H4 (cell line): ENCODE data around the gene RAB20. TPM values are rescaled to one million over a fixed set of nuclear protein-coding genes. Genes with fewer than 3 reads are reported as not detected.
"Not testable (repeated sequence)": the region's sequence is repeated elsewhere in the genome, so short reads cannot be mapped to it uniquely, and the experiment has no call there.

ENCODE experiments used
- DNase-seq: peaks from one replicate; pipeline ENCODE4 v3.0.0-alpha.2; 2015; ENCODE audit warnings: low spot score
- total RNA-seq: library from RNA; depleted of rRNA; stranded (reverse); fragments of >200 nt; shearing (Covaris generic); gene quantifications from 2 replicates; pipeline ENCODE4 v1.2.3, GENCODE V29; 2014

The RAB20 gene
- total RNA-seq, 1 experiment from 2014 or later, result 12.3 TPM

- DNase-seq, result no peak
Measured at GRCh38 chr13:110575322-110576069, 14.0 kb upstream of the RAB20 start.

GRCh38 chr13:110574161-110574560, 12.6 kb upstream of the RAB20 start:
- DNase-seq, result no peak

GRCh38 chr13:110572778-110573118, 11.2 kb upstream of the RAB20 start:
- no peak for DNase-seq

- DNase-seq, result no peak
Measured at GRCh38 chr13:110571896-110572777, 10.6 kb upstream of the RAB20 start.

- no peak for DNase-seq
Measured at GRCh38 chr13:110570886-110571285, 9.4 kb upstream of the RAB20 start.

DNA sequence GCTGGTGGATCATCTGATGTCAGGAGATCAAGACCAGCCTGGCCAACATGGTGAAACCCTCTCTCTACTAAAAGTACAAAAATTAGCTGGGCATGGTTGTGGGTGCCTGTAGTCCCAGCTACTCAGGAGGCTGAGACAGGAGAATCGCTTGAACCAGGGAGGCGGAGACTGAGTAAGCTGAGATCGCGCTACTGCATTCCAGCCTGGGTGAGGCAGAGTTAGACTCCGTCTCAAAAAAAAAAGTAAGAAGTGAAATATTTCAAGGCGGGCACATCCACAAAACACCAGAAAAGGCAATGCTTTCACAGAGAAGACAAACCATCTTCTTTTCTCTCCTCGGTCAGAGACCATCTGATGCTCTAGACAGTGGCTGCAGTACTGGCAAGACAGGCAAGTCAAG, 8.4 kb upstream of the RAB20 start:
- not testable (repeated sequence) for DNase-seq

DNA sequence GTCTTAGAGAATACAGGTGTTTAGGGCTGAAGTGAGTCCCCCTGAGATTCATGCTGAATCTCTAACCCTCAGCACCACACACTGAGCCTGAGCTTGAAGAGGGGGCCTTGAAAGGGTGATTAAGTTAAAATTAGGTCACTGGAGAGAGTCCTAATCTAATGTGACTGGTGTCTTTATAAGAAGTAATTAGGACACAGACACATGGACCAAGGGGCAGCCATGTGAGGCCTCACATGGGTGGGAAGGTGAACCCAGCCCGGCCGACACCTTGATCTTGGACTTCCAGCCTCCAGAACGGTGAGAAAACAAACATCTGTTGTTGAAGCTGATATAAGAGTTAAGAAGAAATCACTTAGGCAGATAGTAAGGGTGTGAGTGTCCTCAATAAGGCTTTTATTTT, 7.1 kb upstream of the RAB20 start:
- DNase-seq, result no peak

GRCh38 chr13:110566171-110566570, 4.6 kb upstream of the RAB20 start:
- DNase-seq, result no peak

DNA sequence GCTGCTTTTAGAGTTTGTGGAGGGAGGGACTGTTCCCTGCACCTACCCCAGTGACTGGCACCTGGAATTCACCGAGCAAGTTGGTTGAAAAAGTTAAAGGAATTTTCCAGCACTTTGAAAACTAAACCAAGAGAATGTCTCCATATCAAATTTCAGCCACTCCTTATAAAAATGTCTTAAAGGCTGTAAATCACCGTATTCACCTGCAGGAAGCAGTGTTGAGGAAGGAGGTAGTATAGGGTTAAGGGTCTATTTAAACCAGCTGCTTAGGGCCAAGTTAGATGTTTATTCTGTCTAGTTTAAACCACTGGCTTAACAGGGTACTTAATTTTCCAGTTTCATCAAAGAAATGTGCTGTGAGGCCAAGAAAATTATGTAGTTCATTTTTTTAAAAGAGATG, 3.8 kb upstream of the RAB20 start:
- DNase-seq, result no peak

DNA sequence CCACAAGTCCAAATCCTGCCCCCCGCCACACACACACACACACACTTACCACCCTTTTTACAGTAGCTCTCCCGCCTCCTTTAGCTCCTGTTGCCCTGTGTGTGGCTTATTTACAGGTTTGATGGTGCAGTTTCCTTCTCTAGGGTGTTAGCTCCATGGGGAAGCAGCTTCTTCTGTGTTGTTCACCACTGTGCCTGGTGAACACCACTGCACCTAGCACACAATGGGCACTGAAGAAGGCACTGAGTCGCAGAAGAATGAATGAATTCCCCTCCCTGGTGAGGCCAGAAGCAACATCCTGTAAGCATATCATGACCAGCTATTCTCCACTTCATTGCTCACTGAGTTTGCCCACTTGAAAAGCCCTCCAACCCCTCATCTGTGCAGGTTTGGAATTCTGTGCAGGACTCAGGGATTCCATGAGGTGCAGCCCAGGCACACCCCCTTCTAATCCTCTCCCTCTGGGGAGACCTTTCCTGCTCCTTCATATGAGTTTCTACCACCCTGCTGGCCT, 3.0 kb upstream of the RAB20 start:
- DNase-seq, result no peak

GRCh38 chr13:110563463-110563774, 1.9 kb upstream of the RAB20 start:
- no peak for DNase-seq

DNA sequence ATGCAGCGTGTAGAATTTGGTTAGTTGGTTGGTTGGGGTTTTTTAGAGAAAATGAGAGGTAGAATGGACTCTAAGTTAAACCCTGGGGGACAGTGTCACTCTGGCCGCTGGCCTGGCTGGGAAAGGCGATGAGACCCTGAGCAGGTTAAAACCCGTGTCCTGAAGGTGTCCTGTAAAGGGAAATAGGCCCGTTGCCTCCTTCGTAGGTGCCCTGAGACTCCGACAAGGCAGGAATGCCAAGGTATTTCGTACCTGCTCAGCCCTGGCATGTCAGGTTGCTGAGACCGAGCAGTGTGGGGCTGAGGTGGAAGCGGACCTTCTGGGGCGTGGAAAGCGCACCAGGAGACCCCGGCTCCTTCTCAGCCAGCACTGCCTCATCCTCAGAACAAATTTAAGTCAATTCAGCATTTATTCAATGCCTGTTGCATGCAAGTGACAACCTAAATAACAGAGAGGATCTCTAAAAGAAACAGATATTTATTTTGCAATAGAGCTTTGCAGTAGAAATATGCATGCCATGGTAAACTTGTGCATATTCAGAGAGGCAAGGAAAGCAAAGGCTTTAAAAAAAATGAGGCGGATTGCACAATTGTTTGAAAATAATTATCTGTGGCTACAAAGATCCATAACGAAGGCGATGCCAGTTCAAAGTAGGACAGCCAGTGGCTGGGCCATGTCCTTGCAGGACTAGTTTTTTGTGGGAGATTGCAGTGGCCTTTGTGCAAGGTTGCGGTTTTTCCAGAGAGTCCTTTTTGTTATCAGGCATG, 1.4 kb upstream of the RAB20 start:
- DNase-seq, result no peak

- peak; percentile 13 for DNase-seq
Measured at GRCh38 chr13:110562036-110562597, 595 bp upstream of the RAB20 start.

- DNase-seq, result no peak
Measured at GRCh38 chr13:110560601-110561343, 750 bp downstream of the RAB20 start.

DNA sequence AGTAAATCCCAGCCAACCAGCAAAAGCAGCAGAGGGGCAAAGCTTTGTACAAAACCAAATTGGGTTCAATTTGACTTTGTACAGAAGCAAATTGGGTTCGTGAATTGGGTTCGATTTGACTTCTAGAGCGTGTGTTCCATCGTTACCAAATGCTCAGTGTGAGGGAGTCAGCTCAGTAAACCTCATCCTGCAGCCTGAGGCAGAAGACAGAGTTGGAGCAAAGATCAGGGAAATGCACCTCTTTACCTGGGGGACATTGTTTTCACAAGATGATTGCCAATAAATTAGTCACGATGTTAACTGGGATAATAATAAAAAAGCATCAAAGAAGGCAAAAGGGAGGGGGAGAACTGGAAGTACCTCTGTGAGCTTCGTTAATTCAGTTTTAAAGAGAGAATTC, 1.5 kb downstream of the RAB20 start:
- DNase-seq, result no peak

DNA sequence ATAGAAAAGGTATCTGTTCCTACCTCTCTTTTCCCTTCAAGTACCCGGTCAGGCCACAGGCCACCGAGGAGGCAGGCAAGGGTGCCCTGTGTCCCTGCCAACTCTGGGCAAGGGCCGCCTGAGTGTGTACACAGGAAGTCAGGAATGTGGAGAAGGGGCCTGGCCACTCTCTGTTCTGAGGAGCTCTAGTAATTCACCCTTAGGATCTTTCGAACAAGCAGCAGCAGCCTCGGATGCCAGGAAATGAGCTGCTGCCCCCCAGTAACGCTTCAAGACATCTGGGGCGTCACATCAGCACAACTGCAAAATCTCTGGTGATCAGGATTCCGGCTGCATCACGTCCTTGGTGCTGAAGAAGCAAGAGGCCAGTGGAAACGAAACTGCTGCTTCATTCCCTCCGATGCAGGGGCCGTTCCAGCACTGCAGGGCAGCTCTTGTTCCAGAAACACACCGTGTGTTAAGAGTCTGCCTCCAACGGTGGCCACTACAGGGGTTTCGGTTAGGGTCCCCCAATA, 2.0 kb downstream of the RAB20 start:
- DNase-seq, result peak; percentile 25

GRCh38 chr13:110557610-110558305, 3.8 kb downstream of the RAB20 start:
- no peak for DNase-seq

GRCh38 chr13:110557082-110557481, 4.4 kb downstream of the RAB20 start:
- DNase-seq, result no peak

DNA sequence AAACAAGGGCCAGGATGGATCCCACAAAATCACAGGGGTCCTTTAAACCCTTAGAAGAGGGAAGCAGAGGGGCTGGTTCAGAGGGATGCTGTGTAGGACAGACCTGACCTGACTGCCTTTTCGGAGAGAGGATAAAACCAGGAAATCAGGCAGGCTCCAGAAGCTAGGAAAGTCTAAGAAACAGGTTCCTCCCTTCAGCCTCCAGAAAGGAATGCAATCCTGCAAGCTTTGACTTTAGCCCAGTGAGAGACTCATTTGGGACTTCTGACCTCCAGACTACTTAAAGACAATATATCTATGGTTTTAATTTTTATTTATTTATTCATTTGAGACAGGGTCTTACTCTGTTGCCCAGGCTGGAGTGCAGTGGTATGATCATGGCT, 5.3 kb downstream of the RAB20 start:
- no peak for DNase-seq

- no peak for DNase-seq
Measured at GRCh38 chr13:110555601-110556223, 5.8 kb downstream of the RAB20 start.
